Mesothelial cell of epicardium (in vitro differentiated cells): Measurements from ENCODE around the gene POLD3. TPM values are rescaled to one million over a fixed set of nuclear protein-coding genes. Genes with fewer than 3 reads are reported as not detected.
A peak's percentile ranks its signal among the peaks of the same experiment; 100 is the strongest.

Source experiments
- DNase-seq, 2 experiments: peaks; one replicate each; pipeline ENCODE4 v3.0.0; 2021; ENCODE audit warnings: low spot score in 2 of 2; ENCODE audit not compliant: unreplicated experiment in 2 of 2
- H3K27ac Mint-ChIP-seq: 2 replicates; pipeline ENCODE4 v1.8.0; 2021; ENCODE audit warnings: mixed read lengths
- H3K27me3 Mint-ChIP-seq: 2 replicates; pipeline ENCODE4 v1.8.0; 2021; ENCODE audit warnings: low read depth, mixed read lengths
- H3K36me3 Mint-ChIP-seq: 2 replicates; pipeline ENCODE4 v1.8.0; 2021; ENCODE audit warnings: mixed read lengths
- H3K4me1 Mint-ChIP-seq: 2 replicates; pipeline ENCODE4 v1.8.0; 2021; ENCODE audit warnings: mixed read lengths
- H3K4me3 Mint-ChIP-seq: 2 replicates; pipeline ENCODE4 v1.8.0; 2021; ENCODE audit warnings: mild to moderate bottlenecking, moderate library complexity, mixed read lengths
- H3K9me3 Mint-ChIP-seq: 2 replicates; pipeline ENCODE4 v1.8.0; 2021; ENCODE audit warnings: mixed read lengths
- CTCF ChIP-seq: fragments of 200-600 bp; sonication (generic); IDR thresholded peaks from one replicate; pipeline ENCODE4 v1.5.0; 2021; ENCODE audit warnings: antibody characterized with exemption; ENCODE audit not compliant: unreplicated experiment
- total RNA-seq: library from RNA; stranded (reverse); gene quantifications from 3 replicates; pipeline ENCODE4 v1.2.1, GENCODE V29; 2021

POLD3 gene
- total RNA-seq, 1 donor from 2014 or later, result 21.7 TPM

- DNase-seq, result no peak
- peaks cover 19% of the 10 kb centered on the region for H3K36me3 Mint-ChIP-seq
- peaks cover 7% of the 10 kb centered on the region for H3K9me3 Mint-ChIP-seq
- peak overlapping the region; percentile 99 for H3K4me3 Mint-ChIP-seq
- H3K27ac Mint-ChIP-seq, result peak overlapping the region; percentile 99
- peaks cover 19% of the 10 kb centered on the region for H3K4me1 Mint-ChIP-seq
- no peak for TF ChIP-seq CTCF
- no peaks in the 10 kb centered on the region for H3K27me3 Mint-ChIP-seq
Measured at GRCh38 chr11:74592063-74592440, 330 bp upstream of the POLD3 start.

- H3K27ac Mint-ChIP-seq, result peak overlapping the region; percentile 99
Measured at GRCh38 chr11:74593463-74593862, 1.1 kb downstream of the POLD3 start.

GRCh38 chr11:74602637-74603556, 10.5 kb downstream of the POLD3 start:
- Mint-ChIP-seq H3K4me1 (no peaks in the 10 kb centered on the region), H3K27ac (no peak overlapping the region), H3K4me3 (no peak overlapping the region), H3K36me3 (peaks cover 21% of the 10 kb centered on the region), H3K9me3 (no peaks in the 10 kb centered on the region), H3K27me3 (no peaks in the 10 kb centered on the region)
- DNase-seq, result no peak
- no peak for TF ChIP-seq CTCF

More at GRCh38 chr11:74593463-74593862, 1.1 kb downstream of the POLD3 start:
- no peak for DNase-seq
- Mint-ChIP-seq H3K4me1 (peaks cover 19% of the 10 kb centered on the region), H3K36me3 (peaks cover 28% of the 10 kb centered on the region), H3K4me3 (peak overlapping the region; percentile 99), H3K27me3 (no peaks in the 10 kb centered on the region), H3K9me3 (peaks cover 7% of the 10 kb centered on the region)
- no peak for TF ChIP-seq CTCF

GRCh38 chr11:74603845-74604244, 11.5 kb downstream of the POLD3 start:
- Mint-ChIP-seq H3K36me3 (peaks cover 19% of the 10 kb centered on the region), H3K27me3 (no peaks in the 10 kb centered on the region), H3K4me3 (no peak overlapping the region), H3K4me1 (no peaks in the 10 kb centered on the region), H3K27ac (no peak overlapping the region), H3K9me3 (no peaks in the 10 kb centered on the region)
- TF ChIP-seq CTCF, result no peak
- no peak for DNase-seq

- DNase-seq, result no peak
- no peak for TF ChIP-seq CTCF
- Mint-ChIP-seq H3K4me1 (no peaks in the 10 kb centered on the region), H3K27ac (no peak overlapping the region), H3K27me3 (no peaks in the 10 kb centered on the region), H3K36me3 (peaks cover 19% of the 10 kb centered on the region), H3K9me3 (no peaks in the 10 kb centered on the region), H3K4me3 (no peak overlapping the region)
Measured at GRCh38 chr11:74604311-74604710, 11.9 kb downstream of the POLD3 start.
